Measurements from ENCODE around the gene DLGAP3. TPM values are rescaled to one million over a fixed set of nuclear protein-coding genes. Genes with fewer than 3 reads are reported as not detected.

The DLGAP3 gene
- total and polyA plus RNA-seq, 11 donors: 0.07 to 0.51 (median 0.10) TPM; not detected in 8

DNA sequence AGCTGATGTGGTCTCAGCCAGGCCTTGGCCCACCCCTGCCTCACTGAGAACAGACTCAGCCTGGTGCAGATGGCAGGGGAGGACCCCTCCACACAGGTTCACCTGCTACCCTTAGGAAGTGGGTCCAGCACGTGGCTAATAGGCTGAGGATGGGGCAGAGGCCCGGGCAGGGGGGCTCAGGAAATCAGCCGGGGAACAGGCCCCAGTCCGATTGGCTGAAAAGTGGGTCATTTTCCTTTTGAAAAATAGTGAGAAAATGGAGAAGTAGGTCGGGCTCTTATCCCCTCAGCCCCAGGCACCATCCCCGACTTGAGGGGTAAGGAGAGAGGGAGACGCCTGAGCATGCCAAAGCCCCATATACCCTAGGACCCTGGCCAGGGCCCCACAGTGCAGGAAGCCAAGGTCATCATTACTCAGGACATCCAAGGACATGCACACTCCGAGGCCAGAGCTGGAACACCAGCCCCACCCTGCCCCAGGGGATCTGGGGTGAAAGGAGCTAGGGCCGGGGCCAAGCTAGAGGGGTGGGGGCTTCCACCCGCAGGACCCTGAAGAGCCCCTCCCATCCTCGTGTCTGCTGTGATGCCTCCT, 11.0 kb downstream of the DLGAP3 start:
- Histone ChIP-seq H3K27ac (no peak overlapping the region), H3K9me3 (no peaks in the 10 kb centered on the region), H3K4me1 (peaks cover 0 to 7% (median 0%) of the 10 kb centered on the region in 12 donors), H3K36me3 (no peaks in the 10 kb centered on the region), H3K27me3 (peaks cover 0 to 42% (median 10%) of the 10 kb centered on the region in 9 donors), H3K4me3 (no peak overlapping the region)
- 30 to 50% (median 32%) methylated on average over 3 to 11 of the region's 11 CpGs for WGBS, 4 donors
- intact Hi-C loops (cut with DNase I): no loop called here
- TF ChIP-seq POLR2A (IDR thresholded peaks at IDR 0.05) (no peak), CTCF (IDR thresholded peaks at IDR 0.05) (no peak)
- ATAC-seq: peak in 1 of 4 donors; percentile 23
- no peak for DNase-seq

GRCh38 chr1:34917017-34917416, 12.4 kb downstream of the DLGAP3 start:
- TF ChIP-seq POLR2A (IDR thresholded peaks at IDR 0.05) (no peak), CTCF (IDR thresholded peaks at IDR 0.05) (no peak)
- no peak overlapping the region for H3K4me3 ChIP-seq
- peaks cover 0 to 27% (median 0%) of the 10 kb centered on the region in 9 donors for H3K27me3 ChIP-seq
- intact Hi-C loops (cut with DNase I): no loop called here
- H3K9me3 ChIP-seq: no peaks in the 10 kb centered on the region
- DNase-seq: no peak
- 87 to 90% (median 90%) methylated on average over 6 of the region's 6 CpGs for WGBS, 4 donors
- no peak overlapping the region for H3K27ac ChIP-seq
- no peaks in the 10 kb centered on the region for H3K36me3 ChIP-seq
- peaks cover 0 to 7% (median 0%) of the 10 kb centered on the region in 12 donors for H3K4me1 ChIP-seq
- no peak for ATAC-seq

DNA sequence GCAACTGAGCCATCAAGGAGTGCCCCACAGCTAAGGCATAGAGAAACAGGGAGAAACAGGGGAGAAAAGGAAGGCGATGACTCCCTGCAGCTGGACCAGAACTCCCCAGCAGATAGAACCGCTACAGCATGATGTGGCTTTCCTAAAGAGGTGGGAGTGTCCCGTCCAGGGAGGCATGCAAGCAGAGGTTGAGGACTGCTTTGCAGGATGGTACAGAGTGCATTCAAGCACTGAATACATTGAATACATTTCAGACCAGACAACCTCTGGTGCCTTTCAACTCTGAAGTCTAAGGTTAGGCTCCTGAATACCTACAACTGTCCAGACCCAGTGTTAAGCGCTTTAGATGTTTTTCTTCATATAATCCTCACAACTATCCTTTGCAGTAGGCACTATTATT, 13.3 kb downstream of the DLGAP3 start:
- WGBS, 4 donors: 80 to 85% (median 83%) methylated on average over 4 of the region's 4 CpGs
- no peaks in the 10 kb centered on the region for H3K9me3 ChIP-seq
- ATAC-seq (no peak), DNase-seq (no peak)
- H3K36me3 ChIP-seq: no peaks in the 10 kb centered on the region
- TF ChIP-seq CTCF (IDR thresholded peaks at IDR 0.05): no peak
- intact Hi-C loops (cut with DNase I): no loop called here
- H3K4me3 ChIP-seq: no peak overlapping the region
- no peak overlapping the region for H3K27ac ChIP-seq
- peaks cover 0 to 18% (median 0%) of the 10 kb centered on the region in 9 donors for H3K27me3 ChIP-seq
- peaks cover 0 to 7% (median 0%) of the 10 kb centered on the region in 12 donors for H3K4me1 ChIP-seq

- intact Hi-C loops (cut with DNase I): no loop called here
- no peak overlapping the region for H3K4me3 ChIP-seq
- H3K27me3 ChIP-seq: peaks cover 0 to 15% (median 0%) of the 10 kb centered on the region in 9 donors
- H3K9me3 ChIP-seq: no peaks in the 10 kb centered on the region
- H3K4me1 ChIP-seq: peaks cover 0 to 7% (median 0%) of the 10 kb centered on the region in 12 donors
- no peak overlapping the region for H3K27ac ChIP-seq
- no peaks in the 10 kb centered on the region for H3K36me3 ChIP-seq
- TF ChIP-seq CTCF (IDR thresholded peaks at IDR 0.05) (no peak), POLR2A (IDR thresholded peaks at IDR 0.05) (no peak)
- ATAC-seq (no peak), DNase-seq (no peak)
- WGBS, 4 donors: 27 to 55% (median 28%) methylated on average over 2 to 5 of the region's 5 CpGs
Observed at GRCh38 chr1:34915521-34915920, 13.9 kb downstream of the DLGAP3 start.

Measured in heart left ventricle (tissue), 16 donors.